K562 (cell line): Measurements from ENCODE around the gene PRRC2A. TPM values are rescaled to one million over a fixed set of nuclear protein-coding genes. Genes with fewer than 3 reads are reported as not detected.

Source experiments
- CHD7 ChIP-seq: fragments of 200-600 bp; sonication (generic); IDR thresholded peaks from one replicate; pipeline ENCODE4 v1.6.1; 2012; ENCODE audit warnings: mild to moderate bottlenecking, low read depth, low read length, inconsistent platforms
- CTCFL ChIP-seq: IDR thresholded peaks from 2 replicates; pipeline ENCODE4 v1.6.1; 2011; ENCODE audit warnings: borderline replicate concordance, low read depth, mild to moderate bottlenecking, moderate library complexity, low read length; ENCODE audit not compliant: insufficient read depth, poor library complexity, severe bottlenecking
- E2F3 ChIP-seq: fragments of 250-450 bp; sonication (Bioruptor Pico); IDR thresholded peaks from 2 replicates; pipeline ENCODE4 v1.4.0; 2020; ENCODE audit warnings: mild to moderate bottlenecking
- HMBOX1 ChIP-seq: sonication (generic); IDR thresholded peaks from 2 replicates; pipeline ENCODE4 v1.6.1; 2016
- HMG20A ChIP-seq: fragments of 450-650 bp; formaldehyde crosslinking; conservative IDR thresholded peaks from 2 replicates; pipeline ENCODE4 v1.4.0; 2020; ENCODE audit warnings: mild to moderate bottlenecking, mixed read lengths
- HNRNPK ChIP-seq: fragments of 200-400 bp; formaldehyde crosslinking; IDR thresholded peaks from one replicate; pipeline ENCODE4 v1.6.1; 2018; ENCODE audit warnings: mild to moderate bottlenecking, low read depth, low read length; ENCODE audit not compliant: poor library complexity, severe bottlenecking
- NCOA2 ChIP-seq, 2 experiments: fragments of 450-650 bp; IDR thresholded peaks; 2 replicates each; pipeline ENCODE4 v1.6.1; 2018; ENCODE audit warnings: mild to moderate bottlenecking in 2 of 2, moderate library complexity in 1 of 2; ENCODE audit not compliant: partially characterized antibody in 2 of 2
- SRF ChIP-seq, 2 experiments: fragments of 250-450, 450-650 bp in 1 of 2; sonication (Bioruptor Pico) in 1 of 2; sonication (generic) in 1 of 2; formaldehyde crosslinking; IDR thresholded peaks; 2 replicates each; pipeline versions ENCODE4 v1.5.0 to v1.5.1; 2020 to 2022; ENCODE audit warnings: mild to moderate bottlenecking in 1 of 2, missing genetic modification reagents in 1 of 2
- ZFP36 ChIP-seq: fragments of 150-350 bp; IDR thresholded peaks from 2 replicates; pipeline ENCODE4 v1.6.1; 2018; ENCODE audit warnings: low read length, low read depth; ENCODE audit not compliant: partially characterized antibody
- ZNF174 ChIP-seq: fragments of 250-450 bp; sonication (Bioruptor Pico); IDR thresholded peaks from 2 replicates; pipeline ENCODE4 v1.4.0; 2020; ENCODE audit warnings: mild to moderate bottlenecking
- ZNF583 ChIP-seq: fragments of 250-450 bp; sonication (Bioruptor Pico); IDR thresholded peaks from 2 replicates; pipeline ENCODE4 v1.4.0; 2020
- polyA plus RNA-seq, 8 experiments: library from polyadenylated mRNA; depleted of rRNA in 4 of 8; stranded (reverse) in 5 of 8; unstranded in 3 of 8; fragments of >200 nt; fragmentation: Nextera tagmentation in 2 of 8; fragmentation: Illumina TruSeq in 1 of 8; extraction: Ambion mirVana in 2 of 8; extraction: Trizol in 1 of 8; gene quantifications; 2 replicates each; pipeline versions ENCODE4 v1.2.1 to v1.2.3, GENCODE V29; 2011 to 2014; ENCODE audit warnings: inconsistent platforms in 1 of 8, missing spikeins in 1 of 8
- total RNA-seq, 7 experiments: library from RNA; depleted of rRNA in 6 of 7; stranded (reverse); fragments of >200 nt in 6 of 7; fragmentation: Illumina TruSeq in 2 of 7; extraction: Trizol in 2 of 7; gene quantifications; 2 replicates each; pipeline versions ENCODE4 v1.2.1 to v1.2.3, GENCODE V29; 2011 to 2021; ENCODE audit warnings: low replicate concordance in 1 of 7

Gene PRRC2A
- total and polyA plus RNA-seq, 9 of the 15 experiments (the other 6 are each of a cell fraction or from before 2014, with no cell fraction given) = 1.0 to 332 (median 63.0) TPM

GRCh38 chr6:31665501-31666336, 45.2 kb downstream of the PRRC2A start, which contains the start of gene CSNK2B (continued):
- TF ChIP-seq NCOA2 (IDR thresholded peaks at IDR 0.05; ENCODE audit: partially characterized antibody in 2 of 2) (no peak), SRF (CRISPR knock-in tag; IDR thresholded peaks at IDR 0.05) (peak; percentile 70 to 97), HNRNPK (no peak), HMG20A (CRISPR knock-in tag) (peak; percentile 74; the same call in 1 of the 2 replicates), ZNF174 (CRISPR knock-in tag) (0 out of 2 replicates have a peak, but pooled peaks have one; percentile 54), HMBOX1 (no peak), ZFP36 (peak; percentile 22), CTCFL (peak; percentile 92), E2F3 (CRISPR knock-in tag) (peak; percentile 64; the same call in 1 of the 2 replicates), ZNF583 (CRISPR knock-in tag) (peak; percentile 59; the same call in 1 of the 2 replicates), CHD7 (no peak)
